H4 (cell line): ENCODE measurements around the gene KCTD5. TPM values are rescaled to one million over a fixed set of nuclear protein-coding genes. Genes with fewer than 3 reads are reported as not detected.

Source experiments
- DNase-seq: peaks from one replicate; pipeline ENCODE4 v3.0.0-alpha.2; 2015; ENCODE audit warnings: low spot score
- total RNA-seq: library from RNA; depleted of rRNA; stranded (reverse); fragments of >200 nt; shearing (Covaris generic); gene quantifications from 2 replicates; pipeline ENCODE4 v1.2.3, GENCODE V29; 2014; rRNA removed

Gene KCTD5
- total RNA-seq, 1 experiment from 2014 or later, result 25.3 TPM

DNA sequence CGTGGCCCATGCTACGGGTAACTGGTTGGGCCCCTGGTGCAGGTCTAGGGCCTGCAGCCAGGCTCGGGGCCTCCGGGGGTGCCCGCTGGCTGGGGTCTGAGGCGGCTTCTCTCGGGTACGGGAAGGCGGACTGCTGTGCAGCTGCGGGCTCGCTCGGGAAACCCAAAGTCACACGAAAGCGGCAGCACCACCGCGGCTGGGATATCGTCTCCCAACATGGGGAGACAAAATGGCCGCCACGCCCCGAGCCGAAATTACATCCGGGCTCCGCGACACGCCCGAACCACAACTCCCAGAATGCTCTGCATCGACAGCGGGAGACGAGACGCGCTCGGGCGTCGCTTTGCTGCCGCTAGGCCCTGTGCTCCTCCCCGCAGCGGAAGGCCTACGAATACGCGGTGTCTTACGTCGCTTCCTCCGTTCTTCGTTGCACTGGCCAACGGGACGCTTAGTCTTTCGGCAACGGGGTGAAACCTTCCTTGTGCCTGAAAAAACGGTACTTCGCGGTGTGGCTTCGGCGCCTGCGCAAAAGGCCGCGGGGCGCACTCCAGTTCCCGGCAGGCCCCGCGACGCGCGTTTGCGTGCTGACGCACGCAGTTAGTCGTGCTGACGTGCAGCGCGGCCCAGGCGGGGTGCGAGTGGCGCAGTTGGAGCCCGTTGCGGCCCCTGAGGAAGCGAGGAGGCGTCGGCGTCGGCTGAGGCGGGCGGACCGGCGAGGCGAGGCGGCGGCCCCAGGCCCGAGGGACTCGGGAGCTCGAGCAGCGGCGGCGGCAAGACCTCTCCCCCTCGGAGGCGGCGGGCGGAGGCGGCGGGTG is 69.9 kb downstream of the KCTD5 start, which contains the start of gene SRRM2:
SRRM2 (plus strand) TSS at position 604 of the 815 bp plus-strand sequence. CDS start 3,727 bp downstream, outside the sequence.
- peak; percentile 92 for DNase-seq

DNA sequence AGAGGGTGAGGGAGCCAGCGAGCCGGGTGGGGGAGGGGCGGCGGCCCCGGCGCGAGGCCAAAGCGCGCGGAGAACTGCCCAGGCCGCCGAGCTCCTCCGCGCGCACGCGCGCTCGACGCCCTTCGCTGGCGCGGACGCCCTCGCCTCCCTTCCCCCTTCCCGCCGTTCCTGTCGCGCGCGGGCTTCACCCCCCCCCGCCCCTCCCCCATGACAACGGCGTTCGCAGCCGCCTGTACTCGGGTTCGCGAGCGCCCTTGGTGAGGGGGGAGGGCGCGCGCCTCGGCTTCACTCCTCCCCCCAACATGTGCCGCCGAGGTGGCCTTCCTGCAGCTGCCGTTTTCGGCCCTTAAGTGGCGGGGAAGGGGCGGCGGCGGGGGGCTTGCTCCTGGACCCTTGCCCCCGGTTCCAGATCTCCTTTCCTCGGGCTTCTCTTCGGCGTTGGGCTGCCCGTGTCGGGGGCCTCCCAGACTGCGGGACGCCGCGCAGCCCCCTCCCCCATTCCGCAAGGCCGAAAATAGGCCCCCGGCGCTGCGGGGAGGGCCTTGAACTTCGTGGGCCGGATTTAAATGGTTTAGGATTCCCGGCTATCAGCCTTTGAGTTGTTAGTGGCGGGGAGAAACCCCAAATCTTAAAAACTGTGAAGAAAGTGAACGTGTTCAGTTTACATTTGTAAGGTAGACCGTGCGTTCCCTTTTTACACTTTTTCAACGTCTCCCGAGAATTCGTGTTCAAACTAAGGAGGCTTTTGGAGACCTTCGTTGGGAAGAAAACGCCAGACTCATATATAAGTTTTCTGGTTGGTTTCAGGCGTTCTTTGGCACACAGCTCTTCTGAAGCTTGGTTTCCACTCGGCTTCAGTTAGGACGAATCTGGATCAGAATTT is 70.8 kb downstream of the KCTD5 start:
- DNase-seq, result peak; percentile 75

DNA sequence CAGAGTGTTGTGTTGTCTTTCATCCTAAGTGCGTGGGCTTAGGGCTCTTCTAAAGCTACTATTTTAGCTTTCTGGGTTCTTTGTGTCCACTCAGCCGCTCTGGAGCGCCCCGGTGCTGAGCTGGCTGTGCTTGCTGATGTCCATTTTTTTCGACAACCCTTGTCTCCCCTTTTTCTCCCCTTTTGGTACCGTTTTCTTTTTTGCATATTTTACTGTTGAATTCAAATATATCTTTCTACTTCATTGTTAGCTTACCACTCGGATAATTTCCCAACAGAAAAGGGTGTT is 71.4 kb downstream of the KCTD5 start:
- no peak for DNase-seq

DNA sequence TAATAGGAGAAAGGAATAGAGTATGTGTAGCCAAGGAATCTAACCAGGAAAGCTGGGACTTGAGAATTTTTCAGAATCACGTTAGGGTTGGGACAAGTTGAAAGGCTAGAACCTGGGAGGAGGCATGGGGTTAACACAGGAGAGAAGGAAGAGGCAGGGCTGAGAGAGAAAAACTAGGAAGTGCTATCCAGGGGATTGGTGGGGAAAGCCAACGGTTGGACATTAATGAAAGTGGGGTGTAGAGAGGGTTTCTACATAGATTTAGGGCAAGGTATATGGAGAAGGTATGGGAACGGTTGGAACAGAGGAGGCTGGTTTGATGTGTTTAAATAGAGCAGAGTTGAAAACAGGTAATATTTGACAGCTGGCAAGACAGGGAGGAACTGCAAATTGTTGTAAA is 72.8 kb downstream of the KCTD5 start:
- no peak for DNase-seq

DNA sequence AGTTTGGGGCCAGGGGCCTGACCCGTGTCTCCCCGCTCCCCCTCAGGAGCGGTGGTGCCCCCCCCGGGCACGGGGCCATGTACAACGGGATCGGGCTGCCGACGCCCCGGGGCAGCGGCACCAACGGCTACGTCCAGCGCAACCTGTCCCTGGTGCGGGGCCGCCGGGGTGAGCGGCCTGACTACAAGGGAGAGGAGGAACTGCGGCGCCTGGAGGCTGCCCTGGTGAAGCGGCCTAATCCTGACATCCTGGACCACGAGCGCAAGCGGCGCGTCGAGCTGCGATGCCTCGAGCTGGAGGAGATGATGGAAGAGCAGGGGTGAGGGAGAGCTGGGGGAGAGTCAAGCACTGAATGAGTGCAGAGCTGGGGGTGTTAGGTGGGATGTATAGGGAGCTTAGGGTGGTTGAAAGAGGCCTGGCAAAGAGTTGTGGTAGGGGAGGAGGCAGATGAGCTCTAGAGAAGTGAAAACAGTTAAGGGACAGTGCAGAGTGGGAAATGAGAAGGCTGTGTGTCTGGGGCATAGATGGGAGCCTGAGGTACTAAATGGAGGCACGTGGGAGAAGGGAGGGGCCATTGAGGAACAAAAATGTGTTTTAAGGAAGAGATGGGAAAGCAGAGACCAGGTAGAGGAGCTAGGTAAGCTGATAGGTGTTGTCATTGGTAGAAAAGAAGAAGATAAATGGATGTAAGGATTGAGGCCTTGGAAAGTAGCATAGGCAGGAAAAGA is 74.1 kb downstream of the KCTD5 start:
- no peak for DNase-seq

DNA sequence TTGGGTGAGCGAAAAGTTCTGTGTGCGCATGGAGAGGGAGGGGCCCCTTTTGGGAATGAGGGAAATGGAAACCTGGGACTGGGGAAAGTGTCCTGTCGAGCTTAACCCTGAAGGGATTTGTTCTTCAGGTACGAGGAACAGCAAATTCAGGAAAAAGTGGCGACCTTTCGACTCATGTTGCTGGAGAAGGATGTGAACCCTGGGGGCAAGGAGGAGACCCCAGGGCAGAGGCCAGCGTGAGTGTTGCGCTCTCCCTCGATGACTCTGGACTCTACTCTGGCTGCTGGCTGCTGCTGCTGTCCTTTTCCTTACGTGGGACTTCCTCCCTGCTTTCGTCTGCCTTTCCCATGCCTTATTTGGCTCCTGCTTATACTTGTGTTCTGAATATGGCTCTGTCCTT is 75.0 kb downstream of the KCTD5 start:
- no peak for DNase-seq

Other genes with a start within 250 kb of the KCTD5 start
- gene TEDC2, start 222.4 kb upstream of the KCTD5 start, total RNA-seq, result 13.0 and 23.2 TPM in 2 replicates
- gene NTN3, start 211.2 kb upstream of the KCTD5 start, total RNA-seq, result 0.14 TPM in 1 of 2 replicates, not detected in the other
- gene TBC1D24, start 207.4 kb upstream of the KCTD5 start, total RNA-seq, result 5.6 and 5.9 TPM in 2 replicates
- 39.7 and 40.5 TPM in 2 replicates for gene ATP6V0C, start 168.6 kb upstream of the KCTD5 start, total RNA-seq
- 15.8 and 24.6 TPM in 2 replicates for gene AMDHD2, start 162.2 kb upstream of the KCTD5 start, total RNA-seq
- gene CEMP1, start 151.1 kb upstream of the KCTD5 start, total RNA-seq, result 0.08 TPM in 1 of 2 replicates, not detected in the other
- gene PDPK1, start 144.5 kb upstream of the KCTD5 start, total RNA-seq, result 8.2 and 9.4 TPM in 2 replicates
- 0.02 and 0.46 TPM in 2 replicates for gene PRSS27, start 37.7 kb downstream of the KCTD5 start, total RNA-seq
- gene SRRM2, start 70.1 kb downstream of the KCTD5 start, total RNA-seq, result 16.1 and 19.2 TPM in 2 replicates
- gene ELOB, start 94.8 kb downstream of the KCTD5 start, total RNA-seq, result 495 and 562 TPM in 2 replicates
- gene PRSS33, start 105.0 kb downstream of the KCTD5 start, total RNA-seq, result 0.10 TPM in 1 of 2 replicates, not detected in the other
- gene PRSS41, start 115.9 kb downstream of the KCTD5 start, total RNA-seq, result not detected in 2 replicates
- gene PRSS21, start 134.7 kb downstream of the KCTD5 start, total RNA-seq, result not detected in 2 replicates
- 0.14 TPM in 1 of 2 replicates, not detected in the other for gene ZG16B, start 147.8 kb downstream of the KCTD5 start, total RNA-seq
- not detected in 2 replicates for gene PRSS22, start 175.6 kb downstream of the KCTD5 start, total RNA-seq
- 57.3 and 77.7 TPM in 2 replicates for gene FLYWCH2, start 200.7 kb downstream of the KCTD5 start, total RNA-seq
- gene FLYWCH1, start 229.4 kb downstream of the KCTD5 start, total RNA-seq, result 9.1 and 13.1 TPM in 2 replicates